Ovary (tissue), 3 donors: Measurements from ENCODE around the gene TPCN2.

Source experiments
- CTCF ChIP-seq, 3 donors: fragments of 450-650 bp in 2 of 3; fragments of 200-600 bp in 1 of 3; IDR thresholded peaks; one replicate each; pipeline versions ENCODE4 v1.5.1 to v1.8.0; 2016 to 2022; ENCODE audit warnings: antibody characterized with exemption in 3 of 3, mild to moderate bottlenecking in 1 of 3
- EP300 ChIP-seq: sonication (generic); formaldehyde crosslinking; IDR thresholded peaks from one replicate; pipeline ENCODE4 v1.6.1; 2017; ENCODE audit warnings: antibody characterized with exemption
- POLR2A ChIP-seq: fragments of 450-650 bp; IDR thresholded peaks from one replicate; pipeline ENCODE4 v1.6.1; 2017; ENCODE audit warnings: antibody characterized with exemption, mild to moderate bottlenecking, moderate library complexity
- donor health status: DM: no; HTN: no; CAD: no.

GRCh38 chr11:69010361-69010891 is 38.3 kb upstream of the TPCN2 start:
- TF ChIP-seq POLR2A: no peak
- TF ChIP-seq CTCF (IDR thresholded peaks at IDR 0.05): no peak
- TF ChIP-seq EP300: no peak
